22Rv1 (cell line): ENCODE measurements around the gene CELF4.

Experiments used
- H3K27ac ChIP-seq: fragments of 450-650 bp; 2 replicates; pipeline ENCODE4 v1.5.1; 2017
- ZFX ChIP-seq: fragments of 450-650 bp; IDR thresholded peaks from 2 replicates; pipeline ENCODE4 v1.6.1; 2017; ENCODE audit warnings: antibody characterized with exemption, borderline replicate concordance
- TF ChIP-seq, protein P1 (sequence below): fragments of 450-650 bp; IDR thresholded peaks from 2 replicates; pipeline ENCODE4 v1.5.1; 2017; ENCODE audit warnings: mild to moderate bottlenecking

Gene CELF4

DNA sequence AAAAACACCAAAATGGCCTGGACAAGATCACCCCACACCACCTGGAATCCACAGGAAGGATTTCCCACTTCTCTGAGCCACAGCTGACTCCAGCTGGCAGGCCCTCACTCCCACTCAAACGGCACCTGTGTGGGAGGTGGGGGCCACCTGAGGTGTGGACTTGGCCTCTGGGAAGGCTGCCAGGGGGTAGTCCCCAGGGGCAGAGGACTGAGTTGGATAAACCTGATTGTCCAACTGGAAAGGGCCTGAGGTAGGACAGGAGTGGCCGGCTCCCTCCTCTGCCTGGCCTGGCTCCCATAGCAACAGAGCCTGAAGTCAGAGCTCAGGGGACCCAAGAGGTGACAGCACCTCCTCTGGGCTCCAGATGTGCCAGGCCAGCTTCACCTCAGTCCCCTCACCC, 300.2 kb downstream of the CELF4 start:
- H3K27ac ChIP-seq = no peak overlapping the region
- TF ChIP-seq, protein P1, sequence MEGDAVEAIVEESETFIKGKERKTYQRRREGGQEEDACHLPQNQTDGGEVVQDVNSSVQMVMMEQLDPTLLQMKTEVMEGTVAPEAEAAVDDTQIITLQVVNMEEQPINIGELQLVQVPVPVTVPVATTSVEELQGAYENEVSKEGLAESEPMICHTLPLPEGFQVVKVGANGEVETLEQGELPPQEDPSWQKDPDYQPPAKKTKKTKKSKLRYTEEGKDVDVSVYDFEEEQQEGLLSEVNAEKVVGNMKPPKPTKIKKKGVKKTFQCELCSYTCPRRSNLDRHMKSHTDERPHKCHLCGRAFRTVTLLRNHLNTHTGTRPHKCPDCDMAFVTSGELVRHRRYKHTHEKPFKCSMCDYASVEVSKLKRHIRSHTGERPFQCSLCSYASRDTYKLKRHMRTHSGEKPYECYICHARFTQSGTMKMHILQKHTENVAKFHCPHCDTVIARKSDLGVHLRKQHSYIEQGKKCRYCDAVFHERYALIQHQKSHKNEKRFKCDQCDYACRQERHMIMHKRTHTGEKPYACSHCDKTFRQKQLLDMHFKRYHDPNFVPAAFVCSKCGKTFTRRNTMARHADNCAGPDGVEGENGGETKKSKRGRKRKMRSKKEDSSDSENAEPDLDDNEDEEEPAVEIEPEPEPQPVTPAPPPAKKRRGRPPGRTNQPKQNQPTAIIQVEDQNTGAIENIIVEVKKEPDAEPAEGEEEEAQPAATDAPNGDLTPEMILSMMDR = no peak
- no peak for TF ChIP-seq ZFX

DNA sequence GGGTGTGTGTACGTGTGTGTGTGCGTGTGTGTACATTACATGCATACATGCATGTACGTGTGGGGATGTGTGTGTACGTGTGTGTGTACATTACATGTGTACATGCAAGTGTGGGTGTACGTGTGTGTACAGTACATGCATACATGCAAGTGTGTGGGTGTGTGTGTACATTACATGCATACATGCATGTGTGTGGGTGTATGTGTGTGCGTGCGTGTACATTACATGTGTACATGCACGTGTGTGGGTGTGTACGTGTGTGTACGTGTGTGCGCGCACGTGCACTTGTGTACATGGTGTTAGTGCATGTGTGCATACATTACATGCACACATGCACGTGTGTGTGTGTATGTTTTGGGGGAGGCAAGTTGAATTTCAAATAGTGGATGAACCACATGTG, 300.6 kb downstream of the CELF4 start:
- TF ChIP-seq, protein P1 = no peak
- no peak for TF ChIP-seq ZFX
- H3K27ac ChIP-seq = no peak overlapping the region

DNA sequence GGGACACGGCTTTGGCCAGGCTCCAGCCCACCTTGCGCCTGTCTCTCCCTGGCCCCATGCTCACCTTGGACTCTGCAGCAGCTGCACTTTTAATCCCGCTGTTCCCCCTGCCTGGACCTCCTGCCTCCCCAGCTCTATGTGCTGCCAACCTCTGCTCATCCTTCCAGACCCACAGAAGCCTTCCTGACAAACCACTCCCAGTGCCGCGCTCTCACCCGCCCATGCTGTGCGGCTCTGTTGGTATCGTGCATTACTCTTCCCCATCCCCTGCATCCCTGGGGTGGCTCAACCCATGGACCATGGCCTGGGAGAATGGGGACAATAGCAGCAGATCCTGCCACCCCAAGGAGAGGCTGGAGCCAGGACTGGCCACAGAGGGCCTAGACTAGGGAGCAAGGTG, 303.6 kb downstream of the CELF4 start:
- TF ChIP-seq ZFX = no peak
- TF ChIP-seq, protein P1 = no peak

DNA sequence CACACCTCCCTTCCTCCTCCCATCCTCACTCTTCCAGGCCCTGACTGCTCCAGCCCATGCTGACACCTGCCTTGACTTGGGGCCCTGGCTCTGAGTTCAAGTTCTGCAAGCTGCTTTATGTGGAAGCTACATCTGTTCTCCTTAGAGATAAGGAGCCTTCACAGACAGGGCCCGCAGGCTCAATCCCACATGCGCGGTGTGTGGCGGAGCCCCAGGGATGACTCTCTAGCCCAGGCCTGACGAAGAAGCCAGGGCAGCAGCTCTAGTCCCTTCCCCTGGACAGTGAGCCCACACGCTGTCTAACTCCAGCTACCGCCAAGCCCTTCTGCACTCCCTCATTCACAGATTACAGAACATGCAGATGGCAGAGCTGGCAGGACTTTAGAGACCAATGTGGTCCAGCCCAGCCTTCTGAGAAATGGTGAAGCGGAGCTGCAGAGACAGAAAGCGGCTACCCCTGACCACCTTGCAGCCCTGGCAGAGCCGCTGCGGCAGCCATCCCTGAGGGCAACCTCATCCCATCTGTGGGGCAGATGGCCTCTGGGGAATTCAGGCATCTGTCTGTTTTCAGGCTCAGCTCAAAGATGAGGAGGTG, 304.3 kb downstream of the CELF4 start:
- H3K27ac ChIP-seq = no peak overlapping the region
- TF ChIP-seq, protein P1 = no peak
- TF ChIP-seq ZFX = no peak

More for the DNA sequence above, 303.6 kb downstream of the CELF4 start:
- no peak overlapping the region for H3K27ac ChIP-seq

DNA sequence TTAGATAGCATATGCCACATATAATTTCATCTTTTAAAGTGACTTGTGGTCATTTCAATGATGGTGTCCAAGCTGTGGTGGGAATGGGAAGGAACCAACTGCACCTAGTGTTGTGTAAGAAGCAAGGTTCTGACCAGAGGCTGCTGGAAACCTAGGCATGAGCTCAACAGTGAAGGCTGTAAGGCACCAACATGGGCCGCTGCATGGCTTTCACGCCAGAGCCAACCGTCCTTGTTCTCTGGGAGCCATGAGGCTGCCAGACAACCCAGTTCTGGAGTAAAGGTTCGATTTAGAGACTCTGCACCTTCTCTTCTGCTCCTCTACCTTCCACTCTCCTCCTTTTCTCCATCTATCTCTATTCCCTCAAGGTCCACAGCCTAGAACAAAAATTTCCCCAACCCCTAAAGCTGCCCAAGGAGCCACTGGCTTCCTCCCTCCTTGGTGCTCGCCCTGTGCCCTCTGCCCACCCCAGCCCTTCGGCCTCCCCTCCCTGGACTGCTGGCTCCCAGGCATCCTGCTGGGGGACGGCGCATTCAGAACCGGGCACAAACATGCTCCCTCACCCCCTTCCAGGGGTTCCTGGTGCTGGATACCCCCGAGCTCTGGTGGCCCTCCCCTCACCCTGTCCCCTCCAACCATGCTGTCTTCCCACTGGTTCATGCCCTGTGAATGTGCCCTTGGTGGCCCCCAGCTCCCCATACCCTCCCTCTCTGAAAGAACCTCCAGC, 305.1 kb downstream of the CELF4 start:
- no peak overlapping the region for H3K27ac ChIP-seq
- TF ChIP-seq ZFX = no peak
- TF ChIP-seq, protein P1 = no peak

DNA sequence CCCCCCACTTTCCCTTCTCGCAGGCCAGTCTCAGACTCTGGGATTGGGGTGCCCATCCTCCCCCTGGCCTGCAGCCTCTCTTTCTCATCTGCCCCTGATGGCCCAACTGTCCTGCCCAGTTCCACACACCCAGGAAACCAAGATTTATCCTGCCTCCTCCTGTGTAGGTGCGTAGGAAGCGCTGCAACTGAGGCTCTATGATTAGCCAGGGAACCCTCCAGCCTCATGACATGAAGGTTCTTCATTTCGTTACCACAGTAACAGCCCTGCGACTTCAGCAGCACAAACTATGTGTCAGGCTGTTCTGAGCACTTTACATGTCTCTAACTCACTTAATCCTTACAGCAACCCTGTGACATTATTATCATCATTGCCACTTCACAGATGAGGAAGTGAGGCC, 305.9 kb downstream of the CELF4 start:
- no peak for TF ChIP-seq ZFX
- TF ChIP-seq, protein P1 = no peak
- H3K27ac ChIP-seq = no peak overlapping the region

DNA sequence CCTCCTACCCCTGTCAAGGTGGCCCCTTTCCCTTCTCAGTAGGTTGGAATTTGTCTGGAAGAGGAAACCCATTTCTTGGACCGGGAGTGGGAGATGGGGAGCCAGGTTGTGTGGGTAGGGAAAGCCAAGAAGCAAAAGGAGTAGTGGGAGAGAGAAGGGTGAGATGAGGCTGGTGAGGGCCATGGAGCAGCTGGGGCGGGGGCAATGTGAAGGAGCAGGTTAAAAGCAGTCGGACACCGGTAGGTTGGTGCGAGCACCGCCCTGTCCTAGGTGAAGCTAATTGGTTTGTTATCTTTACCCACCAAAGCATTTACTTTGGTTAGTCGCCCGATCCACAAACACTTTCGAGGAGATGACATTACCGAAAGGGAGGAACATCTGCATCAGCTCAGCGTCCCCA, 306.8 kb downstream of the CELF4 start:
- TF ChIP-seq, protein P1 = no peak
- no peak for TF ChIP-seq ZFX

More for the DNA sequence above, 306.8 kb downstream of the CELF4 start:
- no peak overlapping the region for H3K27ac ChIP-seq
